Adrenal gland (tissue), 12 donors: Measurements from ENCODE around the gene NELFB. TPM values are rescaled to one million over a fixed set of nuclear protein-coding genes. Genes with fewer than 3 reads are reported as not detected.

Experiments
- DNase-seq, 7 donors: peaks; one replicate each; pipeline ENCODE4 v3.0.0-alpha.2; 2019 to 2020
- H3K27ac ChIP-seq, 5 donors: fragments of 200-600 bp; sonication (generic) in 4 of 5; 1 replicate in 3 of 5; 2 replicates in 2 of 5; pipeline versions ENCODE4 v1.5.1 to v1.8.0; 2016 to 2020; ENCODE audit warnings: mild to moderate bottlenecking in 1 of 5
- H3K27me3 ChIP-seq: fragments of 200-600 bp; 2 replicates; pipeline ENCODE4 v1.8.0; 2021
- H3K36me3 ChIP-seq, 2 donors: fragments of 200-600 bp; replicated peaks in 1 of 2; 1 replicate in 1 of 2; 2 replicates in 1 of 2; pipeline versions ENCODE4 v1.5.1 to v1.8.0; 2018 to 2022
- H3K4me1 ChIP-seq, 2 donors: fragments of 200-600 bp; replicated peaks in 1 of 2; 1 replicate in 1 of 2; 2 replicates in 1 of 2; pipeline versions ENCODE4 v1.5.1 to v1.8.0; 2018 to 2021
- H3K4me3 ChIP-seq, 4 donors: fragments of 200-600 bp; sonication (generic) in 3 of 4; one replicate each; pipeline ENCODE4 v1.5.1; 2016 to 2018
- H3K9me3 ChIP-seq, 3 donors: fragments of 200-600 bp; sonication (generic) in 1 of 3; replicated peaks in 1 of 3; 1 replicate in 2 of 3; 2 replicates in 1 of 3; pipeline versions ENCODE4 v1.5.1 to v1.8.0; 2016 to 2021
- POLR2A ChIP-seq, 2 donors: fragments of 450-650 bp; IDR thresholded peaks; one replicate each; pipeline ENCODE4 v1.6.1; 2017; ENCODE audit warnings: antibody characterized with exemption in 2 of 2, mild to moderate bottlenecking in 2 of 2, moderate library complexity in 1 of 2
- WGBS, 4 donors: extraction: QIAGEN DNeasy Blood & Tissue Kit in 2 of 4; methylation state at CpG; one replicate each; pipeline versions ENCODE4 v1.1.5 to v1.1.7; 2013 to 2017; 5-methylcytosine and 5-hydroxymethylcytosine counted together
- intact Hi-C, 2 donors: fragments of 100-400 bp; cut with DNase I; formaldehyde crosslinking; loops; one replicate each; pipeline versions ENCODE4 v1.14.1 to v1.15.0; 2022 to 2023
- polyA plus RNA-seq, 3 donors: library from polyadenylated mRNA; stranded (reverse); fragments of 200-250 nt in 2 of 3; fragments of 350-450 nt in 1 of 3; fragmentation: Illumina TruSeq in 1 of 3; extraction: RNeasy Lipid Tissue Mini Kit (QIAGEN cat#74804) in 1 of 3; gene quantifications; one replicate each; pipeline ENCODE4 v1.2.3, GENCODE V29; 2013 to 2014
- total RNA-seq, 9 donors: library from RNA; depleted of rRNA in 4 of 9; stranded (reverse); fragments of >200 nt in 4 of 9; fragments of 120-200 nt in 1 of 9; fragmentation: NEBNext Ultra II Directional in 1 of 9; extraction: Animal tissue kit (Norgen Biotek cat#: 25700) in 1 of 9; gene quantifications; one replicate each; pipeline versions ENCODE4 v1.1.0 to v1.2.4, GENCODE V29; 2013 to 2023
- TF ChIP-seq, protein P1 (sequence below), 6 experiments: fragments of 450-650 bp in 4 of 6; fragments of 200-600 bp in 2 of 6; sonication (generic) in 1 of 6; IDR thresholded peaks; 1 replicate in 5 of 6; 2 replicates in 1 of 6; pipeline versions ENCODE4 v1.5.1 to v1.8.0; 2016 to 2021; ENCODE audit warnings: antibody characterized with exemption in 6 of 6, mild to moderate bottlenecking in 2 of 6, moderate library complexity in 1 of 6
- donor health status: healthy with polysubstance abuse.
- donor health status: Bipolar disorder and iron deficiency.
- donor health status: DM: yes; HTN: yes; CAD: no.
- donor health status: DM: no; HTN: no; CAD: no.
- donor health status: DM: no; HTN: no; CAD: no.
- donor health status: DM: yes; HTN: yes; CAD: no.

Gene NELFB
- total and polyA plus RNA-seq, 12 donors, result 10.9 to 56.3 (median 36.9) TPM

DNA sequence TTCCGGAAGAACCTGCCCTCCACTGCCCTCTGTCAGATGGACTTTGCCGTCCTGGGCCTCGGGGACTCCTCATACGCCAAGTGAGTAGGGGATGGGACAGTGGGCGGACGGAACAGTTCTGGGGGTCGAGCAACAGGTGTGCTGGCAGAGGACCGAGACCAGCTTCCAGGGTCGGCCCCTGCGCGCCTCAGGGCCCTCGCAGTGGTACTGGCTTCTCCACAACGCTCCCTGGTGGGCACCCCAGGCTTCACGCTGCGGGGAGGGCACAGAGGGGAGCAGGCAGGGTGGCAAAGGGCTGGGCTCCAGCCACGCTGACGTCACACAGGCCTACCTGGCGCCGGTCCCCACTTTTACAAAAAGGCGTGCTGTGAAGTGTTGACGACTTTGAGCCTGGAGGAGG, 42.6 kb upstream of the NELFB start:
- WGBS, 4 donors, result 84 to 85% (median 84%) methylated on average over 13 to 21 of the region's 21 CpGs
- Histone ChIP-seq H3K27me3 (no peaks in the 10 kb centered on the region), H3K9me3 (no peaks in the 10 kb centered on the region), H3K27ac (no peak overlapping the region), H3K4me1 (peaks cover 0 to under 1% of the 10 kb centered on the region in 2 donors), H3K4me3 (no peak overlapping the region), H3K36me3 (no peaks in the 10 kb centered on the region)
- TF ChIP-seq POLR2A (IDR thresholded peaks at IDR 0.05), result no peak
- TF ChIP-seq, protein P1, sequence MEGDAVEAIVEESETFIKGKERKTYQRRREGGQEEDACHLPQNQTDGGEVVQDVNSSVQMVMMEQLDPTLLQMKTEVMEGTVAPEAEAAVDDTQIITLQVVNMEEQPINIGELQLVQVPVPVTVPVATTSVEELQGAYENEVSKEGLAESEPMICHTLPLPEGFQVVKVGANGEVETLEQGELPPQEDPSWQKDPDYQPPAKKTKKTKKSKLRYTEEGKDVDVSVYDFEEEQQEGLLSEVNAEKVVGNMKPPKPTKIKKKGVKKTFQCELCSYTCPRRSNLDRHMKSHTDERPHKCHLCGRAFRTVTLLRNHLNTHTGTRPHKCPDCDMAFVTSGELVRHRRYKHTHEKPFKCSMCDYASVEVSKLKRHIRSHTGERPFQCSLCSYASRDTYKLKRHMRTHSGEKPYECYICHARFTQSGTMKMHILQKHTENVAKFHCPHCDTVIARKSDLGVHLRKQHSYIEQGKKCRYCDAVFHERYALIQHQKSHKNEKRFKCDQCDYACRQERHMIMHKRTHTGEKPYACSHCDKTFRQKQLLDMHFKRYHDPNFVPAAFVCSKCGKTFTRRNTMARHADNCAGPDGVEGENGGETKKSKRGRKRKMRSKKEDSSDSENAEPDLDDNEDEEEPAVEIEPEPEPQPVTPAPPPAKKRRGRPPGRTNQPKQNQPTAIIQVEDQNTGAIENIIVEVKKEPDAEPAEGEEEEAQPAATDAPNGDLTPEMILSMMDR (IDR thresholded peaks at IDR 0.05), result no peak
- no peak for DNase-seq
- intact Hi-C loops, result no loop called here

DNA sequence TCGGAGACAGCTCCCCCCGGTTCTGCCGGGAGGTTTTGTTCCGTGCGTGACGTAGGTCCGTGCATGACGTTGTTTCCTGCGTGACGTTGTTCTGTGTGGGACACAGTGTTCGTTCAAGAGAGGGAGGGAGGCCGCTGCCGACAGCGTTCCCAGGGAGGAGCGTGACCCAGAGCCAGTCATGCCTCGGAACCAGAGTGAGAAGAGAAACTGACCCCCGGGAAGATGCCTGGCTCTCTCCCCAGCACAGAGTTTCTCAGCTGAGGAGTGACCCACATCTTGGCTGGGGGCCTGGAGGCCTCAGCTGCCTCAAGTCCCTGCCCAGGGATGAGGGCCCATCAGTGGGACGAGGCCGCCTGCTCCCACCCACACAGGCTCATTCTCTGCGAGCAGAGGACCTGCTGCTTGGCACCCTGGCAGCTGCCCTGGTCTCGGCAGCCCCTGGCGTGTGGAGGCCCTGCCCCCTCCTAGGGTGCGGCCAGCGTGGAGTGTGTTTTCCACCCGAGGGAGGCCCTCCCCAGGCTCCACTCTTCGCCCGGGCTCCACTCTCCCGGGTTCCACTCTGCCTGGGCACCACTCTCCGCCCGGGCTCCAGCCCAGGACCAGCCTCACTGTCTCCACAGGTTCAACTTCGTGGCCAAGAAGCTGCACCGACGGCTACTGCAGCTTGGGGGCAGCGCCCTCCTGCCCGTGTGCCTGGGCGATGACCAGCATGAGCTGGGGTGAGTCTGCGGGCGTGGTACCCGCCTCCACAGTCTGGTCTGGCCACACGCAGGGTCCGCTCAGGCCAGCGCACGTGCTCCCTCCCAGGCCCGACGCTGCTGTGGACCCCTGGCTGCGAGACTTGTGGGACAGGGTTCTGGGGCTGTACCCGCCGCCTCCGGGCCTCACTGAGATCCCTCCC, 41.7 kb upstream of the NELFB start:
- DNase-seq, result no peak
- H3K27me3 ChIP-seq, result no peaks in the 10 kb centered on the region
- 88 to 94% (median 90%) methylated on average over 18 to 49 of the region's 49 CpGs for WGBS, 4 donors
- H3K9me3 ChIP-seq, result no peaks in the 10 kb centered on the region
- H3K36me3 ChIP-seq, result no peaks in the 10 kb centered on the region
- no peak overlapping the region for H3K4me3 ChIP-seq
- no peak for TF ChIP-seq POLR2A (IDR thresholded peaks at IDR 0.05)
- TF ChIP-seq, protein P1 (IDR thresholded peaks at IDR 0.05), result no peak
- intact Hi-C loops, result no loop called here
- peaks cover 5 to 9% of the 10 kb centered on the region in 2 donors for H3K4me1 ChIP-seq
- no peak overlapping the region for H3K27ac ChIP-seq

DNA sequence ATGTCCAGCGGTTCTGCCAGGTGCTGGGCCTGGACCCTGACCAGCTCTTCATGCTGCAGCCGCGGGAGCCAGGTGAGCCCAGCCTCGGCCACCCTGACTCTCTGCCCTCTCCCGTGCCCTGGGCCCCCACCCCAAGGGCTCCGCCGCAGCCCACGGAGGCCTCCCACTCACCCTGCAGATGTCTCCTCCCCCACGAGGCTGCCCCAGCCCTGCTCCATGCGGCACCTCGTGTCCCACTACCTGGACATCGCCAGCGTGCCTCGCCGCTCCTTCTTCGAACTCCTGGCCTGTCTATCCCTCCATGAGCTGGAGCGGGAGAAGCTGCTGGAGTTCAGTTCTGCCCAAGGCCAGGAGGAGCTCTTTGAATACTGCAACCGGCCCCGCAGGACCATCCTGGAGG, 40.5 kb upstream of the NELFB start:
- H3K4me1 ChIP-seq, result peaks cover 17% of the 10 kb centered on the region in 2 donors
- H3K27ac ChIP-seq, result no peak overlapping the region
- H3K36me3 ChIP-seq, result no peaks in the 10 kb centered on the region
- no peak for DNase-seq
- H3K9me3 ChIP-seq, result no peaks in the 10 kb centered on the region
- TF ChIP-seq POLR2A (IDR thresholded peaks at IDR 0.05), result no peak
- TF ChIP-seq, protein P1 (IDR thresholded peaks at IDR 0.05), result no peak
- no peaks in the 10 kb centered on the region for H3K27me3 ChIP-seq
- H3K4me3 ChIP-seq, result no peak overlapping the region
- intact Hi-C loops, result no loop called here
- 91 to 95% (median 93%) methylated on average over 10 to 19 of the region's 19 CpGs for WGBS, 4 donors

DNA sequence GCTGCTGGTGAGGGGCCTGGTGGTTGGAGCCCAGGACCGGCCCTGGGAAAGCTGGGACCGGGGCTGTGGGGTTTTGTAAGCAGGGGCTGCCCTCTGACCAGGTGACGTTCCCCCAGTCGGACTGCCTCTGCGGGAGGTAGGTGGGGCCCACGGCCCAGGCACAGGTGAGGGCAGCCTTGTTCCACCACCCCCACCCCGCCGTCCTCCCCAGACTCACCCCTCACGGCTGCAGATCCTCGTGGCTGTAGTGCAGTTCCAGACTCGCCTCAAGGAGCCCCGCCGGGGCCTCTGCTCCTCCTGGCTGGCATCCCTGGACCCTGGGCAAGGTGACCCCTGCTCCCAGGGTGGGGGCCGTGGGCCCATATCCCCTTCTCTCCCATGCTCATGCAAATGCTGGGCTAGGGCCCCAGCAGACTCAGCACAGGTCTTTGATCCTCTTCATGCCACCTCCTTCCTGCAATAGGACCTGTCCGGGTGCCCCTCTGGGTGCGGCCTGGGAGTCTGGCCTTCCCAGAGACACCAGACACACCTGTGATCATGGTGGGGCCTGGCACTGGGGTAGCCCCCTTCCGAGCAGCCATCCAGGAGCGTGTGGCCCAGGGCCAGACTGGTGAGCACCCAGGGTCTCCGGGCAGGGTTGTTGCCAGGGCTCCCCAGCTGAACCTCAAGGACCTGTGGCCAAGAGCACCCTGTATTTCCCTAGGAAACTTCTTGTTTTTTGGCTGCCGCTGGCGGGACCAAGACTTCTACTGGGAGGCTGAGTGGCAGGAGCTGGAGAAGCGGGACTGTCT, 39.7 kb upstream of the NELFB start:
- H3K27ac ChIP-seq, result no peak overlapping the region
- intact Hi-C loops, result no loop called here
- H3K36me3 ChIP-seq, result no peaks in the 10 kb centered on the region
- H3K4me3 ChIP-seq, result no peak overlapping the region
- H3K27me3 ChIP-seq, result no peaks in the 10 kb centered on the region
- peaks cover 17 to 18% of the 10 kb centered on the region in 2 donors for H3K4me1 ChIP-seq
- WGBS, 4 donors, result 90 to 94% (median 92%) methylated on average over 14 to 22 of the region's 22 CpGs
- no peak for DNase-seq
- TF ChIP-seq, protein P1 (IDR thresholded peaks at IDR 0.05), result no peak
- no peak for TF ChIP-seq POLR2A (IDR thresholded peaks at IDR 0.05)
- H3K9me3 ChIP-seq, result no peaks in the 10 kb centered on the region
